Activated gamma-delta T cell treated with anti-CD3 and anti-CD28 coated beads, Interleukin-2, amount 50 U/mL, for 16 hours (primary cell): ENCODE results near the gene RSPH9.
"Not testable (repeated sequence)": the region's sequence is repeated elsewhere in the genome, so short reads cannot be mapped to it uniquely, and the experiment has no call there.

Experiments
- DNase-seq: peaks from one replicate; pipeline ENCODE4 v3.0.0-alpha.2; 2020; ENCODE audit warnings: low read depth

The RSPH9 gene

GRCh38 chr6:43687079-43687436, 42.2 kb downstream of the RSPH9 start:
- no peak for DNase-seq

- peak; percentile 67 for DNase-seq
Observed at GRCh38 chr6:43687437-43688347, 42.9 kb downstream of the RSPH9 start, which contains the start of gene MRPS18A. Gene MRPS18A (minus strand): TSS chr6:43687791. CDS start chr6:43687779, 12 bp downstream.

GRCh38 chr6:43689421-43689820, 44.6 kb downstream of the RSPH9 start:
- DNase-seq: no peak

- DNase-seq: no peak
Observed at GRCh38 chr6:43695215-43695966, 50.6 kb downstream of the RSPH9 start.

- DNase-seq: no peak
Observed at GRCh38 chr6:43695967-43696291, 51.1 kb downstream of the RSPH9 start.

- DNase-seq: no peak
Observed at GRCh38 chr6:43697421-43697820, 52.6 kb downstream of the RSPH9 start.

GRCh38 chr6:43698584-43699349, 53.9 kb downstream of the RSPH9 start:
- DNase-seq: no peak

- no peak for DNase-seq
Observed at GRCh38 chr6:43699564-43700186, 54.8 kb downstream of the RSPH9 start.

- not testable (repeated sequence) for DNase-seq
Observed at GRCh38 chr6:43700939-43701560, 56.2 kb downstream of the RSPH9 start.

GRCh38 chr6:43702171-43702533, 57.3 kb downstream of the RSPH9 start:
- DNase-seq: no peak

GRCh38 chr6:43702534-43703440, 58.0 kb downstream of the RSPH9 start:
- no peak for DNase-seq

- DNase-seq: no peak
Observed at GRCh38 chr6:43703512-43704429, 58.9 kb downstream of the RSPH9 start.

GRCh38 chr6:43705996-43706395, 61.2 kb downstream of the RSPH9 start:
- DNase-seq: no peak

- no peak for DNase-seq
Observed at GRCh38 chr6:43706788-43707187, 62.0 kb downstream of the RSPH9 start.

GRCh38 chr6:43707269-43707668, 62.4 kb downstream of the RSPH9 start:
- no peak for DNase-seq

GRCh38 chr6:43707767-43708166, 62.9 kb downstream of the RSPH9 start:
- no peak for DNase-seq

- DNase-seq: no peak
Observed at GRCh38 chr6:43708860-43709653, 64.2 kb downstream of the RSPH9 start.

GRCh38 chr6:43709654-43710303, 64.9 kb downstream of the RSPH9 start:
- no peak for DNase-seq
